ENCODE measurements around the gene BCL2L13.
"Not testable (repeated sequence)": the region's sequence is repeated elsewhere in the genome, so short reads cannot be mapped to it uniquely, and the experiment has no call there.

BCL2L13 gene

DNA sequence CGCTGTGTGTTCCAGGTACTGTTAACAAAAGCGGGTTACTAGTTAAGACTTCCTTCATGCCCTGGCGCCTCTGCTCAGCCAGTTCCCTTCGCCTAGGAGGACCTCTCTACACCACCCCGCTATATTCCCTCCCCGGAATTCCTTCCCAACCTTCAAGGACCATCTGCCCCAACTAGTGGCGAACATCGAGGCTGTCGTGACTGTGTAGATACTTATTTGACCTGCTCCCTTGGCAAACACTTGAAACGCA, 450 bp upstream of the BCL2L13 start:
- no peak for TF ChIP-seq CTCF (IDR thresholded peaks at IDR 0.05; ENCODE audit: low read depth, low read length)
- peak overlapping the region; percentile 83 for H3K4me3 ChIP-seq (ENCODE audit: low read depth, low read length)
- no peaks in the 10 kb centered on the region for H3K27me3 ChIP-seq (ENCODE audit: insufficient read depth, low read depth, severe bottlenecking)
- H3K27ac ChIP-seq = peak overlapping the region; percentile 96
- DNase-seq = peak; percentile 60
- H3K36me3 ChIP-seq = peaks cover 4% of the 10 kb centered on the region; the same call in 1 of the 2 replicates
- H3K9me3 ChIP-seq (ENCODE audit: severe bottlenecking) = peaks cover 3% of the 10 kb centered on the region

DNA sequence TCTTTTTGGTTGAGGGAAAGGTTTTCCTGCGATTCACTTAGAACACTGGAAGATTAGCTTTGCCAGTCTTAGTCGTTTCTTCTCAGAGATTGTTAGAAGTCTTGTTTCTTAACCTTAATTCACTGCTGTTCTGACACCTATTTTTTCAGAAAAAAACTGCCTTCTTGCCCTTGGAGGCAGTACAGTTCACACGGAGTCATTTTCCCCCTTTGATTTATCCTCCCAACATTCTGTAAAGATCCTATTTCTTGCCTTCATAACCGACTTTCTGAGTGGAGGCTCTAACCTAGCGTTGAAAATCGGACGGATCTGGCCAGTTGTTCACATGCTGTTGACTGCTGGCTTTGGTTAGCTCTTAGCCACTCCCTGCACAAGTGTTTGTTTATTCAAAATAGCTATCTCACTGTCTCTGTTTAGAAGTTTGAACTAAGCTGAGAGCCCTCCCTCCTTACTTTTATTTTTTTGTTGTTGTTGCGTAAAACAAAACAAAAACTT, 737 bp downstream of the BCL2L13 start:
- TF ChIP-seq CTCF (IDR thresholded peaks at IDR 0.05; ENCODE audit: low read depth, low read length) = no peak
- H3K9me3 ChIP-seq (ENCODE audit: severe bottlenecking) = peaks cover 3% of the 10 kb centered on the region
- peak overlapping the region; percentile 83 for H3K4me3 ChIP-seq (ENCODE audit: low read depth, low read length)
- no peak for DNase-seq
- peak overlapping the region; percentile 96 for H3K27ac ChIP-seq
- H3K27me3 ChIP-seq (ENCODE audit: insufficient read depth, low read depth, severe bottlenecking) = no peaks in the 10 kb centered on the region
- peaks cover 4% of the 10 kb centered on the region; the same call in 1 of the 2 replicates for H3K36me3 ChIP-seq

DNA sequence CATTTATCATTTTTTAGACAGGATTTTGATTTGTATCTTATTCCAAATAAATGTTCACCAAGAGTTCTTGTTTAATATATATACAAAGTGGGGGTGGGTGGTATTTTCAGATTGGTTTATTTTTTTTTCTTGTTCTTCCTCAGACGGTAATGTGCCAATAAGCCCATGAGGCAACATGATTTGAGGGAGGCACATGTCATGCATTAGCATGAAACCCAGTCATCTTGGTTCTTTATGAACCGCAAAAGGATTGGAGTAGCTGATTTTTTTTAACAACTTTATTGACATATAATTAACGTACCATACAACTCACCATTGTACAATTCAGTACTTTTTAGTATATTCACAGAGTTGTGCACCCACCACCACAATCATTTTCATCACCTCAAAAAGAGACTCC, 2.7 kb downstream of the BCL2L13 start:
- TF ChIP-seq CTCF (IDR thresholded peaks at IDR 0.05; ENCODE audit: low read depth, low read length) = no peak
- H3K36me3 ChIP-seq = peaks cover 4% of the 10 kb centered on the region; the same call in 1 of the 2 replicates
- peaks cover 3% of the 10 kb centered on the region for H3K9me3 ChIP-seq (ENCODE audit: severe bottlenecking)
- no peak overlapping the region for H3K27ac ChIP-seq
- no peaks in the 10 kb centered on the region for H3K27me3 ChIP-seq (ENCODE audit: insufficient read depth, low read depth, severe bottlenecking)
- DNase-seq = no peak
- H3K4me3 ChIP-seq (ENCODE audit: low read depth, low read length) = no peak overlapping the region

DNA sequence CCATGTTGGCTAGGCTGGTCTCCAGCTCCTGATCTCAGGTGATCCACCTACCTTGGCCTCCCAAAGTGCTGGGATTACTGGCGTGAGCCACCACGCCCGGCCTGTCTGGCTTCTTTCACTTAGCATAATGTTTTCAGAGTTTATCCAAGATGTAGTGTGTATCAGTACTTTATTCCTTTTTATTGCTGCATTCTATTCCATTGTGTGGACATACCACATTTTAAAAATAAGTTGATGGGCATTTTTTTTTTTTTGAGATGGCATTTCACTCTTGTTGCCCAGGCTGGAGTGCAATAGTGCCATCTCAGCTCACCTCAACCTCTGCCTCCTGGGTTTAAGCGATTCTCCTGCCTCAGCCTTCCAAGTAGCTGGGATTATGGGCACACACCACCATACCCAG, 3.8 kb downstream of the BCL2L13 start:
- not testable (repeated sequence) for H3K4me3 ChIP-seq (ENCODE audit: low read depth, low read length); H3K36me3 ChIP-seq; DNase-seq; H3K9me3 ChIP-seq (ENCODE audit: severe bottlenecking); H3K27me3 ChIP-seq (ENCODE audit: insufficient read depth, low read depth, severe bottlenecking); H3K27ac ChIP-seq

DNA sequence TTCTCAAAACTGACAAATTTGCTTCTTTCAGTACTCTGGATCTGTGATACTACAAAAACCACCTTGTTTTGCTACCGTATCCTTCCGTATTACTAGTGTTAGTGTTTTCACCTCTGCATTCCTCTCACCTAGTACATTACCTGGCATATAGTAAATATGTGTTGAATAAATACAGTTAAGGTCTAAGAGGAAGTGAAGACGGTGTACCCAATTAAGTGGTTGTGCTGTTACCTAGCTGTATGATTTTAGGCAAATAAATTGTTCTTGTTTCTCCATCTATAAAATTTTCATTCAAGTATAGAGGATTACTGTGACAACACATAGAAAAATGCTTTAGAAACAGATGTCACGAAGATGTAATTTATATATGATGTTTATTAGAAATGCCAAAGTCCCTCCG, 8.9 kb downstream of the BCL2L13 start:
- Histone ChIP-seq H3K36me3 (no peaks in the 10 kb centered on the region; the same call in 1 of the 2 replicates), H3K27me3 (ENCODE audit: insufficient read depth, low read depth, severe bottlenecking) (no peaks in the 10 kb centered on the region), H3K9me3 (ENCODE audit: severe bottlenecking) (no peaks in the 10 kb centered on the region), H3K4me3 (ENCODE audit: low read depth, low read length) (no peak overlapping the region), H3K27ac (no peak overlapping the region)
- TF ChIP-seq CTCF (IDR thresholded peaks at IDR 0.05; ENCODE audit: low read depth, low read length) = no peak
- DNase-seq = no peak

DNA sequence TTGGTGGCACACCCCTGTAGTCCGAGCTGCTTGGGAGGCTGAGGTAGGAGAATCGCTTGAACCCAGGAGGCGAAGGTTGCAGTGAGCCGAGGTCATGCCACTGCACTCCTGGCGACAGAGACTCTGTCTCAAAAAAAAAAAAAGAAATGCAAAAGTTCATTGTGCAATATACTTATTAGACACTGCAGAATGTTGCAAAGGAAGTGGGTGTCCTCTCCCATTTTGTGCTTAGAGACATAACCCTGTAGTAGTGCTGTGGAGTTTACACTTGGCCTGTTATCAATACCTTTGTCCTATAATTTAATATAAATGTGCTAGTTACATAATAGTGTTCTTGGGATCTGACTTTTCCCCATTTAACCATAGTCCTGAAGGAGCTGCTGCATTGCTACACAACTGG, 9.4 kb downstream of the BCL2L13 start:
- Histone ChIP-seq H3K4me3 (ENCODE audit: low read depth, low read length) (no peak overlapping the region), H3K36me3 (no peaks in the 10 kb centered on the region; the same call in 1 of the 2 replicates), H3K9me3 (ENCODE audit: severe bottlenecking) (no peaks in the 10 kb centered on the region), H3K27me3 (ENCODE audit: insufficient read depth, low read depth, severe bottlenecking) (no peaks in the 10 kb centered on the region), H3K27ac (no peak overlapping the region)
- TF ChIP-seq CTCF (IDR thresholded peaks at IDR 0.05; ENCODE audit: low read depth, low read length) = no peak
- DNase-seq = no peak
